GM18526 (cell line): ENCODE results near the gene SAMMSON.

Experiments used
- POLR2A ChIP-seq: IDR thresholded peaks from 3 replicates; pipeline ENCODE4 v1.6.1; 2011; ENCODE audit not compliant: insufficient read length; ENCODE audit errors: extremely low read depth

SAMMSON gene

DNA sequence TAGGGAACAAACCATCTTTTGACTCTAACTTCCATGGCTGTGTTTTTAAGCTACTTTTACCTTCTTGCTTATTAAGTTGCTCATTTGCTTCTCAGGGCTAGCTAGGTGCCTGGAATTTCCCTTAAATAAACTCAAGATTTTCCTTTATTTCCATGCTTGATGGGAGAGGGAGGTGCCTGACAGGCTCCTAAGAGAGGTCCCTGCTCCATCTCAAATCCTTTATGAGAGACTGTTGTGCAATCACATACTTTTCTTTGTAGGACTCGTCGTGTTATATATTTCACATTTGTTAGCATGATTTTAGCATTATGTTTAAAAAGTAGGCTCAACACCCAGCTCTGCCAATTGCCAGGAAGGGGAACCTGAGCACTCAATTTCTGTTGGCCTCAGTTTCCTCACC is 95.7 kb downstream of the SAMMSON start:
- no peak for TF ChIP-seq POLR2A

- no peak for TF ChIP-seq POLR2A
These were observed 97.0 kb downstream of the SAMMSON start for GRCh38 chr3:70096376-70097066.

DNA sequence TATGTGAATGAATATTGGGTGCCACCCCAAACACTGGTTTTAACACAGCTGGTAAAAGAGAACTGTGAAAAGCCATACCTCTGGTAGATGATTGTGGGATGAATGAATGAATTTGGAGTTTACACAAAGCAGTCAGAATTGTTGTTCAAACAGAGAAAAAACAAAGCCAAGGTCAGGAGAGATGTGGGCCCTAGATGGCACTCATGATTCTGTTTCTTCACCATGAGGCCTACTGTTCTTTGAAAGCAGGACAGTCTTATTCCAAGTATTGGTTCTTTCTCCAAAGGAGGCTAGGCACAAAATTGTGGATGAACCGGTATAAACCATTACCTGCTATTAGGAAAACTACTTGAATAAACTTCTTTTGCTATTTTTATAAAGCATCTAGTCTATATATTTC is 97.6 kb downstream of the SAMMSON start:
- no peak for TF ChIP-seq POLR2A

- TF ChIP-seq POLR2A: no peak
These were observed 108.5 kb downstream of the SAMMSON start for GRCh38 chr3:70108072-70108471.

- TF ChIP-seq POLR2A: no peak
These were observed 109.0 kb downstream of the SAMMSON start for GRCh38 chr3:70108546-70108945.

- no peak for TF ChIP-seq POLR2A
These were observed 110.5 kb downstream of the SAMMSON start for GRCh38 chr3:70110066-70110465.

DNA sequence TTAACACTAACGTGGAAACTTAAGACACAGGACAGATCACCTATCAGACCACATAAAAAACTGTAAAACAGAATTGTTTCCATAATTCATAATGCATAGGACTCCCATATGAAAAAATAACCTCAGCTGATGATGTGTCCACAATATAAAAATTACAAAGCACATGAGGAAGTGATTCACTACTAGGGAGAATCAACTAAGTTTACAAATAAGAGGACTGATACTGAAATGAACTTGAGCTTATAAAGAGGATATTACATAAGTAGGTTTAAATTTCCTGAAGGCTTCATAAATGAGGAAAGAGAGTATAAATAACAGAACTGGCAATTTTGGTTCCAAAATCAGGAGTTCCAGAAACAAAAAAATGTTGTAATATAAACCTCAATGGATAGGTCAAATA is 111.9 kb downstream of the SAMMSON start:
- no peak for TF ChIP-seq POLR2A

- TF ChIP-seq POLR2A: no peak
These were observed 113.2 kb downstream of the SAMMSON start for GRCh38 chr3:70112751-70113150.

DNA sequence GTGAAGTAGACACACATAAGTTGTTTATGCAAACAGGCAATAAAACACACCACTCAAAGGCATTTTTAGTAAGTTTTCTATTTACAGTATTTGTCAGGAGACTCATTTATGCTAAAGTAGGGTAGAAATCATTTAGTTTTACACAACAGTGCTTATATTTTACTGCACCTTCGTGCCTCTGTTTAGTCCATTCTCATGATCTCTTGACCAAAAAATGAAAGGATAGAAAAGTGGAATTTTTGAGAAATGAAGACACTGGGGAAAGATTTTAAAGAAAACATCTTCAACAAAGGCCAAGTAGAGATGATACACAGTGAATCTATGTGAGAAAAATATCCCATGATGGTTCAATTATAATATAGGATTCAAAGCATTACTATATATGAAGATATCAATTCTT is 114.9 kb downstream of the SAMMSON start:
- TF ChIP-seq POLR2A: no peak

- no peak for TF ChIP-seq POLR2A
These were observed 120.3 kb downstream of the SAMMSON start for GRCh38 chr3:70119879-70120278.
